NOMO-1 treated with DMSO at 0.1 percent for 48 hours (cell line): ENCODE results near the gene BFSP2.

Experiments
- DNase-seq: peaks from one replicate; lab custom pipeline; 2025; ENCODE audit not compliant: unreplicated experiment; lab: John Stamatoyannopoulos, UW

The BFSP2 gene

GRCh38 chr3:133400006-133400515, at the start of gene BFSP2:
BFSP2 (plus strand) TSS chr3:133400056; CDS start chr3:133400084, 28 bp downstream.
- no peak for DNase-seq

GRCh38 chr3:133354721-133355120, 45.1 kb upstream of the BFSP2 start:
- no peak for DNase-seq

GRCh38 chr3:133360476-133360875, 39.4 kb upstream of the BFSP2 start:
- DNase-seq: no peak

GRCh38 chr3:133361011-133361410, 38.8 kb upstream of the BFSP2 start:
- DNase-seq: no peak

GRCh38 chr3:133361435-133361834, 38.4 kb upstream of the BFSP2 start:
- DNase-seq: no peak

- no peak for DNase-seq
Measured at GRCh38 chr3:133362539-133362938, 37.3 kb upstream of the BFSP2 start.

GRCh38 chr3:133364704-133365103, 35.2 kb upstream of the BFSP2 start:
- DNase-seq: no peak

GRCh38 chr3:133366921-133367320, 32.9 kb upstream of the BFSP2 start:
- no peak for DNase-seq

GRCh38 chr3:133367403-133367802, 32.5 kb upstream of the BFSP2 start:
- no peak for DNase-seq

GRCh38 chr3:133367956-133368355, 31.9 kb upstream of the BFSP2 start:
- DNase-seq: no peak

GRCh38 chr3:133368371-133369067, 31.3 kb upstream of the BFSP2 start:
- no peak for DNase-seq

- DNase-seq: no peak
Measured at GRCh38 chr3:133369068-133369440, 30.8 kb upstream of the BFSP2 start.

GRCh38 chr3:133371181-133371580, 28.7 kb upstream of the BFSP2 start:
- no peak for DNase-seq

- DNase-seq: no peak
Measured at GRCh38 chr3:133371676-133372075, 28.2 kb upstream of the BFSP2 start.

- no peak for DNase-seq
Measured at GRCh38 chr3:133374708-133375402, 25.0 kb upstream of the BFSP2 start.

- DNase-seq: no peak
Measured at GRCh38 chr3:133375403-133375745, 24.5 kb upstream of the BFSP2 start.

- DNase-seq: no peak
Measured at GRCh38 chr3:133376810-133377209, 23.0 kb upstream of the BFSP2 start.

- peak; percentile 60 for DNase-seq
Measured at GRCh38 chr3:133377396-133377795, 22.5 kb upstream of the BFSP2 start.

- no peak for DNase-seq
Measured at GRCh38 chr3:133379926-133380325, 19.9 kb upstream of the BFSP2 start.

GRCh38 chr3:133380481-133381225, 19.2 kb upstream of the BFSP2 start:
- no peak for DNase-seq

GRCh38 chr3:133381346-133382109, 18.3 kb upstream of the BFSP2 start:
- DNase-seq: no peak
